HepG2 (cell line): ENCODE data around the gene TMEM223.

Source experiments
- ATM ChIP-seq: fragments of 450-650 bp; IDR thresholded peaks from 2 replicates; pipeline ENCODE4 v1.7.1; 2017; ENCODE audit warnings: mild to moderate bottlenecking, borderline replicate concordance
- CENPT ChIP-seq: sonication (generic); formaldehyde crosslinking; IDR thresholded peaks from 2 replicates; pipeline ENCODE4 v1.8.0; 2022; ENCODE audit warnings: low read depth, mild to moderate bottlenecking, moderate library complexity, missing genetic modification reagents
- RBM39 ChIP-seq: fragments of 200-400 bp; formaldehyde crosslinking; IDR thresholded peaks from one replicate; pipeline ENCODE4 v1.6.1; 2018; ENCODE audit warnings: antibody characterized with exemption, mild to moderate bottlenecking, low read depth, low read length; ENCODE audit not compliant: poor library complexity, severe bottlenecking
- TF ChIP-seq, protein P1 (sequence below): sonication (generic); formaldehyde crosslinking; IDR thresholded peaks from 2 replicates; pipeline ENCODE4 v1.5.0; 2020; ENCODE audit warnings: mild to moderate bottlenecking, missing genetic modification reagents, moderate library complexity

DNA sequence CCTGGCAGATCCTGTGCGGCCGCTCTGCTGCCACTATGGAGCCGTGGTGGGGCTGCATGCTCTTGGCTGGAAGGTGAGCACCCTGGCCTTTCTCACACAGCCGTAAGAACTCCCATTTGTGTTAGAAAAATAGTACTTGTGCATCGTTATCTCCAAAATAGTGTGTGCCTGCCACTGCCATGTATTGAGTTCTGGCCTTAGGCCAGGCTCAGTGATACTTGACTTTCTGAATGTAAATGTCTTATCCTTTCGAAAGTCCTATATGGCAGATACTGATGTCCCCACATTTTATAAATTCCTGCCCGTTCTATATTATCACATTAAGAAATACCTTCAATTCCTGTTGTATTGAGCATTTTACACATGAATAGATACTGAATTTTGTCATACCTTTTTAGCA is 9.1 kb downstream of the TMEM223 start:
- TF ChIP-seq ATM (no peak), RBM39 (no peak), CENPT (no peak)
- TF ChIP-seq, protein P1, sequence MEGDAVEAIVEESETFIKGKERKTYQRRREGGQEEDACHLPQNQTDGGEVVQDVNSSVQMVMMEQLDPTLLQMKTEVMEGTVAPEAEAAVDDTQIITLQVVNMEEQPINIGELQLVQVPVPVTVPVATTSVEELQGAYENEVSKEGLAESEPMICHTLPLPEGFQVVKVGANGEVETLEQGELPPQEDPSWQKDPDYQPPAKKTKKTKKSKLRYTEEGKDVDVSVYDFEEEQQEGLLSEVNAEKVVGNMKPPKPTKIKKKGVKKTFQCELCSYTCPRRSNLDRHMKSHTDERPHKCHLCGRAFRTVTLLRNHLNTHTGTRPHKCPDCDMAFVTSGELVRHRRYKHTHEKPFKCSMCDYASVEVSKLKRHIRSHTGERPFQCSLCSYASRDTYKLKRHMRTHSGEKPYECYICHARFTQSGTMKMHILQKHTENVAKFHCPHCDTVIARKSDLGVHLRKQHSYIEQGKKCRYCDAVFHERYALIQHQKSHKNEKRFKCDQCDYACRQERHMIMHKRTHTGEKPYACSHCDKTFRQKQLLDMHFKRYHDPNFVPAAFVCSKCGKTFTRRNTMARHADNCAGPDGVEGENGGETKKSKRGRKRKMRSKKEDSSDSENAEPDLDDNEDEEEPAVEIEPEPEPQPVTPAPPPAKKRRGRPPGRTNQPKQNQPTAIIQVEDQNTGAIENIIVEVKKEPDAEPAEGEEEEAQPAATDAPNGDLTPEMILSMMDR (CRISPR knock-in tag), result no peak
